ENCODE measurements around the gene COX7B.
"Not testable (repeated sequence)": the region's sequence is repeated elsewhere in the genome, so short reads cannot be mapped to it uniquely, and the experiment has no call there.

Gene COX7B

DNA sequence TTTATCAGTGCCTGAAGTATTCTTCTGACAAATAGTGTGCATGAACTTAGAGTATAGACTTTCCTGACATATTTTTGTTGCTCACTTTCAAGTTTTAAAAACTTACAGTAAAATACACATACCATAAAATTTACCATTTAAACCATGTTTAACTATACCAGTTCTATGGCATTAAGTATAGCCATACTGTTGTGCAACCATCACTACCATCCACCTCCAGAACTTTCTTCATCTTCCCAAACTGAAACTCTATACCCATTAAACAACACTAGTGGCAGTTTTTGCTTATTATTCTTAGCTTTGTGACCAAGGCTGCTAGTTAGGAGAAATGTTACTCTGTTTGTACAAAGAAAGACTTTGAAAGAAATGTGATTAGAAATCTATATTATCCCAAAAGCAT lies 37.0 kb downstream of the COX7B start:
- no peak overlapping the region for H2AFZ ChIP-seq (ENCODE audit: low read length)
- H3K4me3 ChIP-seq (ENCODE audit: low read length), result no peak overlapping the region
- no peaks in the 10 kb centered on the region for H3K27me3 ChIP-seq (replicated peaks; ENCODE audit: insufficient read depth, low read length)
- no peak overlapping the region for H3K9ac ChIP-seq (ENCODE audit: low read length)
- H3K9me3 ChIP-seq (replicated peaks; ENCODE audit: insufficient read depth, low read length), result no peaks in the 10 kb centered on the region
- H3K9me2 ChIP-seq (replicated peaks; ENCODE audit: insufficient read depth, low read length), result no peaks in the 10 kb centered on the region
- TF ChIP-seq EZH2 (optimal IDR thresholded peaks at IDR 0.05; ENCODE audit: low read depth, low read length) (no peak), EZH2phosphoT487 (IDR thresholded peaks at IDR 0.05; ENCODE audit: low read length) (no peak)
- TF ChIP-seq, protein P1, sequence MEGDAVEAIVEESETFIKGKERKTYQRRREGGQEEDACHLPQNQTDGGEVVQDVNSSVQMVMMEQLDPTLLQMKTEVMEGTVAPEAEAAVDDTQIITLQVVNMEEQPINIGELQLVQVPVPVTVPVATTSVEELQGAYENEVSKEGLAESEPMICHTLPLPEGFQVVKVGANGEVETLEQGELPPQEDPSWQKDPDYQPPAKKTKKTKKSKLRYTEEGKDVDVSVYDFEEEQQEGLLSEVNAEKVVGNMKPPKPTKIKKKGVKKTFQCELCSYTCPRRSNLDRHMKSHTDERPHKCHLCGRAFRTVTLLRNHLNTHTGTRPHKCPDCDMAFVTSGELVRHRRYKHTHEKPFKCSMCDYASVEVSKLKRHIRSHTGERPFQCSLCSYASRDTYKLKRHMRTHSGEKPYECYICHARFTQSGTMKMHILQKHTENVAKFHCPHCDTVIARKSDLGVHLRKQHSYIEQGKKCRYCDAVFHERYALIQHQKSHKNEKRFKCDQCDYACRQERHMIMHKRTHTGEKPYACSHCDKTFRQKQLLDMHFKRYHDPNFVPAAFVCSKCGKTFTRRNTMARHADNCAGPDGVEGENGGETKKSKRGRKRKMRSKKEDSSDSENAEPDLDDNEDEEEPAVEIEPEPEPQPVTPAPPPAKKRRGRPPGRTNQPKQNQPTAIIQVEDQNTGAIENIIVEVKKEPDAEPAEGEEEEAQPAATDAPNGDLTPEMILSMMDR (IDR thresholded peaks at IDR 0.05; ENCODE audit: low read length), result no peak
- H3F3A ChIP-seq (ENCODE audit: insufficient read depth, low read length), result no peaks in the 10 kb centered on the region
- no peaks in the 10 kb centered on the region for H3K36me3 ChIP-seq (replicated peaks; ENCODE audit: insufficient read depth, low read length)
- no peaks in the 10 kb centered on the region for H4K20me1 ChIP-seq (ENCODE audit: insufficient read depth, low read length)
- H3K4me2 ChIP-seq (ENCODE audit: low read depth, low read length), result no peak overlapping the region
- DNase-seq, result no peak
- no peak overlapping the region for H3K27ac ChIP-seq (ENCODE audit: low read length)
- no peaks in the 10 kb centered on the region for H3K4me1 ChIP-seq (ENCODE audit: low read length)
- H3K79me2 ChIP-seq (ENCODE audit: low read length), result peaks cover 21% of the 10 kb centered on the region

DNA sequence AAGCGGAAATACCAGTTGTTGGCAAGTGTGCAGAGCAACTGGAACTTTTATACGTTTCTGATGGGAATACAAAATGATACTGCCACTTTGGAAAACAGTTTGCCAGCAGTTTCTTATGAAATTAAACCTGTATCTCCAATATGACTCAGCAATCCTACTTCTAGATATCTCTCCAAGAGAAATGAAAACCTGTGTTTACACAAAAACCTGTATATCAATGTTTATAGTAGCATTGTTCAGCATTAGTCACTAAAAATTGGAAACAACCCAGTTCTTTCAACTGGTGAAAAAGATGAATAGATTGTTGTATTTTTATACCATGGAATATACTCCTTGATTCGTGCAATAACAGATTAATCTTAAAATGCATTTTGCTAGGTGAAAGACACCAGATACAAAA lies 38.0 kb downstream of the COX7B start:
- Histone ChIP-seq H3K4me2 (ENCODE audit: low read depth, low read length) (no peak overlapping the region), H3F3A (ENCODE audit: insufficient read depth, low read length) (no peaks in the 10 kb centered on the region), H3K9ac (ENCODE audit: low read length) (no peak overlapping the region), H3K4me1 (ENCODE audit: low read length) (no peaks in the 10 kb centered on the region), H2AFZ (ENCODE audit: low read length) (no peak overlapping the region), H3K79me2 (ENCODE audit: low read length) (peaks cover 21% of the 10 kb centered on the region), H3K27ac (ENCODE audit: low read length) (no peak overlapping the region), H3K27me3 (replicated peaks; ENCODE audit: insufficient read depth, low read length) (no peaks in the 10 kb centered on the region), H3K9me3 (replicated peaks; ENCODE audit: insufficient read depth, low read length) (no peaks in the 10 kb centered on the region), H3K36me3 (replicated peaks; ENCODE audit: insufficient read depth, low read length) (no peaks in the 10 kb centered on the region), H3K4me3 (ENCODE audit: low read length) (no peak overlapping the region), H4K20me1 (ENCODE audit: insufficient read depth, low read length) (no peaks in the 10 kb centered on the region), H3K9me2 (replicated peaks; ENCODE audit: insufficient read depth, low read length) (no peaks in the 10 kb centered on the region)
- TF ChIP-seq EZH2 (optimal IDR thresholded peaks at IDR 0.05; ENCODE audit: low read depth, low read length) (no peak), EZH2phosphoT487 (IDR thresholded peaks at IDR 0.05; ENCODE audit: low read length) (no peak)
- no peak for DNase-seq

DNA sequence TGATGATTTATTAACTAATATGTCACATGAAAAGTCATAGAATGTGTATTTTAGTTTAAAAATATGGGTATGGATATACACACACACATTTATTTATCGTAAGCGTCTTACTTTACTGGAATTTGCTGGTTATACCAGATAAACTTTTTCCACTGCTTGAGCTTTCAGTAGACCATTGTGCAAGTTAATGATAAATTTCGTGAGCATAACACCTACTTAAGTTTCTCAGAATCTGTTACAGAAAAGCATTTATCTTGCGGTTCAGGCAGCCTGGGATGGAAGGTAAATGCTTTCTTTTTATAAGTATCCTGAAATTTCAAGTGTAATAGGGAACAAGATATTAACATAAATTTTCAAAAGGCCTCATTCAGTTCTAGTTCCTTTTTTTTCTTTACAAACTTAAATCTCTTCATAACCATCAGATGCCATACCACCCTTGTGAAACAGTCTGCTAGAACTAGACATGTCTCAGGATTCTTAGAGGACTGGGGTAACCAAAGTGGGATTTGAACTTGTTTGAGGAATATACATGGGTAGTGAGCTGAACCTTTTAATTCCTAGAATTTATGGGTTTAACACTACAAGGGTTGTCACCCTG lies 38.9 kb downstream of the COX7B start:
- Histone ChIP-seq H3K36me3 (replicated peaks; ENCODE audit: insufficient read depth, low read length) (no peaks in the 10 kb centered on the region), H3K4me1 (ENCODE audit: low read length) (0 out of 2 replicates have a peak, but pooled peaks cover under 1% of the 10 kb centered on the region), H3K9ac (ENCODE audit: low read length) (no peak overlapping the region), H3K27ac (ENCODE audit: low read length) (no peak overlapping the region), H3K4me3 (ENCODE audit: low read length) (no peak overlapping the region), H3K4me2 (ENCODE audit: low read depth, low read length) (no peak overlapping the region), H3F3A (ENCODE audit: insufficient read depth, low read length) (no peaks in the 10 kb centered on the region), H3K9me3 (replicated peaks; ENCODE audit: insufficient read depth, low read length) (no peaks in the 10 kb centered on the region), H2AFZ (ENCODE audit: low read length) (no peak overlapping the region), H3K9me2 (replicated peaks; ENCODE audit: insufficient read depth, low read length) (no peaks in the 10 kb centered on the region), H3K79me2 (ENCODE audit: low read length) (peaks cover 21% of the 10 kb centered on the region), H4K20me1 (ENCODE audit: insufficient read depth, low read length) (no peaks in the 10 kb centered on the region), H3K27me3 (replicated peaks; ENCODE audit: insufficient read depth, low read length) (no peaks in the 10 kb centered on the region)
- TF ChIP-seq EZH2phosphoT487 (IDR thresholded peaks at IDR 0.05; ENCODE audit: low read length) (no peak), EZH2 (optimal IDR thresholded peaks at IDR 0.05; ENCODE audit: low read depth, low read length) (no peak)
- DNase-seq, result no peak

DNA sequence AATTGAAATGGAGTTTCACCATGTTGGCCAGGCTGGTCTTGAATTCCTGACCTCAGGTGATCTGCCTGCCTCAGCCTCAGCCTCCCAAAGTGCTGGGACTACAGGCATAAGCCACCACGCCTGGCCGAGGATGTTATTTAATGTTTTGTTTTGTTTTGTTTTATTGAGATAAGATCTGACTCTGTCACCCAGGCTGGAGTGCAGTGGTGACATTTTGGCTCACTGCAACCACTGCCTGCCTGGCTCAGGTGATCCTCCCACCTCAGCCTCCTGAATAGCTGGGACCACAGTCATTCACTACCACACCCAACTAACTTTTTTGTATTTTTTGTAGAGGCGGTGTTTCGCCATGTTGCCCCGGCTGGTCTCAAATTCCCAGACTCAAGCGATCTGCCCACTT lies 45.8 kb downstream of the COX7B start:
- not testable (repeated sequence) for H2AFZ ChIP-seq (ENCODE audit: low read length); H3K9me2 ChIP-seq (replicated peaks; ENCODE audit: insufficient read depth, low read length); H3K4me1 ChIP-seq (ENCODE audit: low read length); H4K20me1 ChIP-seq (ENCODE audit: insufficient read depth, low read length); H3K27ac ChIP-seq (ENCODE audit: low read length); DNase-seq; H3K9ac ChIP-seq (ENCODE audit: low read length); H3K4me3 ChIP-seq (ENCODE audit: low read length); H3K4me2 ChIP-seq (ENCODE audit: low read depth, low read length); H3F3A ChIP-seq (ENCODE audit: insufficient read depth, low read length); H3K36me3 ChIP-seq (replicated peaks; ENCODE audit: insufficient read depth, low read length); H3K9me3 ChIP-seq (replicated peaks; ENCODE audit: insufficient read depth, low read length); H3K27me3 ChIP-seq (replicated peaks; ENCODE audit: insufficient read depth, low read length)
- H3K79me2 ChIP-seq (ENCODE audit: low read length), result peaks cover 11% of the 10 kb centered on the region; the same call in 1 of the 2 replicates

Data from MM.1S (cell line).